ENCODE data around the gene ITPRID2. TPM values are rescaled to one million over a fixed set of nuclear protein-coding genes. Genes with fewer than 3 reads are reported as not detected.

Gene ITPRID2
- total and polyA plus RNA-seq, 2 of the 4 experiments (the other 2 are of a cell fraction) = 74.1 to 187 TPM

DNA sequence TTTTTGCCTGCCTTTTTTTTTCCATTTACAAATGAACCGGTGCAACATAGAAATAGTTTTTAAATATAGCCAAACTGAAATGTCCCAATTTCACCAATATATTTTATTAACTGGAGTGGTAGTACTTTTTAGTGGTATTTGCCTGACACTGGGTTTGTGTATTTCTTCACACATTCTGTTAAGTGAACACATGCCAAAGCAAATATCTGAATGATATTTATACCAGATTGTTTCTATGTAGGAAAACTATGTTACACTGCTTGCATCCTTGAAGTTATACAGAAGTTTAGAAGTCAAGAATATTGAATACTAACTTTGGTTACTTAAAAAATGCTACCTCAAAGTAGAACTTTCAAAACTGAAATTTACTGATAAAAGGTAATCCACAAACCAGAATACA, 19.4 kb upstream of the ITPRID2 start:
- Histone ChIP-seq H3K9ac (ENCODE audit: low read depth, low read length) (no peak overlapping the region), H3K14ac (replicated peaks; ENCODE audit: low read depth, low read length) (no peak overlapping the region), H2BK5ac (ENCODE audit: low read depth, low read length, poor library complexity, severe bottlenecking) (no peak overlapping the region), H3K9me1 (ENCODE audit: insufficient read depth, low read length) (no peaks in the 10 kb centered on the region), H3K56ac (ENCODE audit: extremely low read depth, insufficient read depth, low read length) (no peak overlapping the region), H2AK9ac (replicated peaks; ENCODE audit: low read depth, low read length, poor library complexity) (no peak overlapping the region), H3K18ac (ENCODE audit: low read depth, low read length) (no peak overlapping the region), H4K91ac (ENCODE audit: insufficient read depth, low read depth, low read length) (no peak overlapping the region), H4K20me1 (ENCODE audit: insufficient read depth, low read length) (no peaks in the 10 kb centered on the region), H2BK120ac (ENCODE audit: low read depth, low read length) (no peak overlapping the region), H3K27me3 (ENCODE audit: control insufficient read depth, insufficient read depth, low read length) (no peaks in the 10 kb centered on the region), H3K4ac (ENCODE audit: low read depth, low read length) (no peak overlapping the region), H2BK15ac (ENCODE audit: low read depth, low read length) (no peak overlapping the region), H3K4me1 (ENCODE audit: control insufficient read depth, insufficient read depth, low read length) (no peaks in the 10 kb centered on the region), H3K4me2 (ENCODE audit: low read depth, low read length) (no peak overlapping the region), H3K23ac (ENCODE audit: low read depth, low read length) (no peak overlapping the region), H2AK5ac (ENCODE audit: low read depth, low read length) (no peak overlapping the region), H3K36me3 (ENCODE audit: control insufficient read depth, insufficient read depth, low read length) (no peaks in the 10 kb centered on the region), H2AFZ (replicated peaks; ENCODE audit: low read length, poor library complexity) (no peak overlapping the region), H3K9me3 (ENCODE audit: control insufficient read depth, insufficient read depth, low read length) (no peaks in the 10 kb centered on the region), H4K5ac (ENCODE audit: low read depth, low read length) (no peak overlapping the region), H3K79me1 (ENCODE audit: low read depth in 1 of 2, low read length in 2 of 2) (no peaks in the 10 kb centered on the region), H3K27ac (ENCODE audit: insufficient read depth, low read length) (no peak overlapping the region), H2BK20ac (ENCODE audit: low read depth, low read length) (no peak overlapping the region), H3K4me3 (ENCODE audit: insufficient read depth, low read depth, low read length) (no peak overlapping the region), H4K8ac (ENCODE audit: low read depth in 2 of 2, low read length in 2 of 2) (no peak overlapping the region)
- in situ Hi-C loops (cut with MboI; ENCODE audit: low sequenced_read_pairs) (no loop called here), dilution Hi-C loops (cut with HindIII; ENCODE audit: low sequenced_read_pairs, unreplicated experiment) (no loop called here), intact Hi-C loops (cut with micrococcal nuclease) (no loop called here)
- ATAC-seq (ENCODE audit: low read depth) = no peak
- TF ChIP-seq, protein P1, sequence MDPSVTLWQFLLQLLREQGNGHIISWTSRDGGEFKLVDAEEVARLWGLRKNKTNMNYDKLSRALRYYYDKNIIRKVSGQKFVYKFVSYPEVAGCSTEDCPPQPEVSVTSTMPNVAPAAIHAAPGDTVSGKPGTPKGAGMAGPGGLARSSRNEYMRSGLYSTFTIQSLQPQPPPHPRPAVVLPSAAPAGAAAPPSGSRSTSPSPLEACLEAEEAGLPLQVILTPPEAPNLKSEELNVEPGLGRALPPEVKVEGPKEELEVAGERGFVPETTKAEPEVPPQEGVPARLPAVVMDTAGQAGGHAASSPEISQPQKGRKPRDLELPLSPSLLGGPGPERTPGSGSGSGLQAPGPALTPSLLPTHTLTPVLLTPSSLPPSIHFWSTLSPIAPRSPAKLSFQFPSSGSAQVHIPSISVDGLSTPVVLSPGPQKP (IDR thresholded peaks at IDR 0.05; ENCODE audit: borderline replicate concordance, low read depth, low read length) = no peak
- no peak for TF ChIP-seq POLR2A (IDR thresholded peaks at IDR 0.05; ENCODE audit: low read depth, low read length)
- TF ChIP-seq CHD1 (IDR thresholded peaks at IDR 0.05; ENCODE audit: low read depth, low read length) = no peak
- no peak for TF ChIP-seq CEBPB (IDR thresholded peaks at IDR 0.05; ENCODE audit: low read depth, low read length)
- TF ChIP-seq RCOR1 (IDR thresholded peaks at IDR 0.05; ENCODE audit: insufficient replicate concordance, low read length) = no peak
- TF ChIP-seq MAFK (IDR thresholded peaks at IDR 0.05; ENCODE audit: low read depth, low read length) = no peak
- no peak for TF ChIP-seq MAZ (IDR thresholded peaks at IDR 0.05; ENCODE audit: borderline replicate concordance, low read depth, low read length)
- no peak for DNase-seq
- WGBS, 2 experiments (ENCODE audit: extremely low coverage in 2 of 2, insufficient read length in 1 of 2) = no CpG with 5 or more reads among the region's 1 CpG
- BruUV-seq (replicated peaks) = no TSS peak
- ChIA-PET CTCF (no interaction called here), POLR2A (ENCODE audit: unreplicated experiment) (no interaction called here)

All from IMR-90 (cell line).